C4-2B (cell line): ENCODE data around the gene RGS19.

Source experiments
- ZFX ChIP-seq: fragments of 450-650 bp; IDR thresholded peaks from 2 replicates; pipeline ENCODE4 v1.6.1; 2017
- TF ChIP-seq, protein P1 (sequence below): fragments of 450-650 bp; conservative IDR thresholded peaks from 2 replicates; pipeline ENCODE4 v1.5.1; 2017; ENCODE audit warnings: mild to moderate bottlenecking

DNA sequence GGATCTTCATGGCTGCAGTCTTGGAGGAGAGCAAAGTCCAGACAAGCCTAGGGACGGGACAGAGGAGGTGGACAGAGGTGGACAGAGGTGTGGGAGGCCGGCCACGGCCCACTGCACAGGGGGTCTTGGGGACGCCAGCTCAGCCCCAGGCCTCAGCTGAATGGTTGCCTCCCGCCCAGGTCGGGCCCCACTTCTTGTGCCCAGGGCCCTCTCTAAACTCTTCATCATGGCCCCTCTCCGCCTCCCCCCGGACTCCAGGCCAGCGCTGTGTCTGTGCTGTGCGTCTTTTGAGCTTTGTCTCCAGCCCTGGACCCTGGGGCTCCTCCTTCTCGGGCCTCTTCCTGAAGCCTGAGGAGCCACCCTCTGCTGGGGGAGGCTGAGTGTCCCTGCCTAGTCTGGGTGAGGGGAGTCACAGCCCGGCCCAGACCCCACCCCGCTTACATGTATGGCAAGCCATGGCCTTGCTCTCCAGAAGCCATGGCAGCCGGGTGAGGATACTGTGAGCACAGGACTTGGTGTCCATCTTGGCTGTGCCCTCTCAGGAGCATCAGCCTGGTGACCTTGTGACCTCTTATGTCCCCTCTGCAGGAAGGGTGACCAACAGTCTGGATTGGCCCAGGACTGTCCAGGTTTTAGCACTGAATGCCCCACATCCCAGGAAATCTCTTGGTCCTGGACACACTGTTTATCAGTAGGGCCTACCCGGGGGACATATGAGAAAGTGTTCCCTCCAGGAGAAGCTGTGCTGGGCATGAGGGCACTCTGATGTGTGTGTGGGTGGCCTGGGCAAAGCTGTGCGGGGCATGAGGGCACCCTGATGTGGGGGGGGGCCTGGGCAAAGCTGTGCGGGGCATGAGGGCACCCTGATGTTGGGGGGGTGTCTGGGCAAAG is 37.5 kb upstream of the RGS19 start:
- TF ChIP-seq, protein P1, sequence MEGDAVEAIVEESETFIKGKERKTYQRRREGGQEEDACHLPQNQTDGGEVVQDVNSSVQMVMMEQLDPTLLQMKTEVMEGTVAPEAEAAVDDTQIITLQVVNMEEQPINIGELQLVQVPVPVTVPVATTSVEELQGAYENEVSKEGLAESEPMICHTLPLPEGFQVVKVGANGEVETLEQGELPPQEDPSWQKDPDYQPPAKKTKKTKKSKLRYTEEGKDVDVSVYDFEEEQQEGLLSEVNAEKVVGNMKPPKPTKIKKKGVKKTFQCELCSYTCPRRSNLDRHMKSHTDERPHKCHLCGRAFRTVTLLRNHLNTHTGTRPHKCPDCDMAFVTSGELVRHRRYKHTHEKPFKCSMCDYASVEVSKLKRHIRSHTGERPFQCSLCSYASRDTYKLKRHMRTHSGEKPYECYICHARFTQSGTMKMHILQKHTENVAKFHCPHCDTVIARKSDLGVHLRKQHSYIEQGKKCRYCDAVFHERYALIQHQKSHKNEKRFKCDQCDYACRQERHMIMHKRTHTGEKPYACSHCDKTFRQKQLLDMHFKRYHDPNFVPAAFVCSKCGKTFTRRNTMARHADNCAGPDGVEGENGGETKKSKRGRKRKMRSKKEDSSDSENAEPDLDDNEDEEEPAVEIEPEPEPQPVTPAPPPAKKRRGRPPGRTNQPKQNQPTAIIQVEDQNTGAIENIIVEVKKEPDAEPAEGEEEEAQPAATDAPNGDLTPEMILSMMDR = no peak
- no peak for TF ChIP-seq ZFX
